IMR-90 (cell line): ENCODE results near the gene FOXC1. TPM values are rescaled to one million over a fixed set of nuclear protein-coding genes. Genes with fewer than 3 reads are reported as not detected.

Experiments
- ATAC-seq: fragments of 200-7000 bp; cut with Tn5 transposase; 2 replicates; pipeline ENCODE4 v1.9.1; 2020; ENCODE audit warnings: low read depth, mild to moderate bottlenecking, moderate library complexity
- BruUV-seq: library from RNA; stranded (reverse); fragments of 400-500 nt; replicated peaks from 2 replicates; lab custom pipeline; 2021; lab: Mats Ljungman, UMichigan
- CTCF ChIA-PET: fragments of 300-600 bp; formaldehyde crosslinking; extraction: SDS; loops from one replicate; lab custom pipeline; 2021; ENCODE audit warnings: antibody characterized with exemption; lab: Yijun Ruan, JAX
- POLR2A ChIA-PET: fragments of 300-600 bp; sonication (Branson Sonifier 250); formaldehyde crosslinking; loops from one replicate; lab custom pipeline; 2022; ENCODE audit warnings: antibody characterized with exemption; ENCODE audit not compliant: unreplicated experiment; lab: Charles Lee
- DNase-seq: peaks from one replicate; pipeline ENCODE4 v3.0.0; 2013
- H2AFZ ChIP-seq: replicated peaks from 2 replicates; pipeline ENCODE3; 2013; ENCODE audit warnings: low read length, mild to moderate bottlenecking; ENCODE audit not compliant: poor library complexity
- H2AK5ac ChIP-seq: 2 replicates; pipeline ENCODE4 v1.6.1; 2013; ENCODE audit warnings: low read depth, low read length, inconsistent platforms
- H2AK9ac ChIP-seq: replicated peaks from 2 replicates; pipeline ENCODE3; 2013; ENCODE audit warnings: mild to moderate bottlenecking, low read depth, low read length, moderate library complexity; ENCODE audit not compliant: poor library complexity
- H2BK120ac ChIP-seq: 2 replicates; pipeline ENCODE4 v1.6.1; 2013; ENCODE audit warnings: low read depth, low read length, inconsistent platforms
- H2BK15ac ChIP-seq: 3 replicates; pipeline ENCODE4 v1.6.1; 2013; ENCODE audit warnings: low read depth, low read length, inconsistent platforms
- H2BK20ac ChIP-seq: 2 replicates; pipeline ENCODE4 v1.6.1; 2013; ENCODE audit warnings: low read depth, mild to moderate bottlenecking, inconsistent platforms, low read length, moderate library complexity
- H2BK5ac ChIP-seq: 2 replicates; pipeline ENCODE4 v1.6.1; 2013; ENCODE audit warnings: mild to moderate bottlenecking, low read depth, low read length, inconsistent platforms; ENCODE audit not compliant: poor library complexity, severe bottlenecking
- H3K14ac ChIP-seq: replicated peaks from 2 replicates; pipeline ENCODE4 v1.6.1; 2013; ENCODE audit warnings: low read depth, low read length, inconsistent platforms
- H3K18ac ChIP-seq: 2 replicates; pipeline ENCODE4 v1.6.1; 2013; ENCODE audit warnings: low read depth, low read length, control low read depth
- H3K23ac ChIP-seq: 2 replicates; pipeline ENCODE4 v1.6.1; 2013; ENCODE audit warnings: low read depth, low read length, inconsistent platforms
- H3K27ac ChIP-seq: 2 replicates; pipeline ENCODE4 v1.5.1; 2013; ENCODE audit warnings: mild to moderate bottlenecking, control low read depth, low read length; ENCODE audit not compliant: insufficient read depth
- H3K27me3 ChIP-seq: 2 replicates; pipeline ENCODE4 v1.6.1; 2013; ENCODE audit warnings: low read length; ENCODE audit not compliant: control insufficient read depth, insufficient read depth
- H3K36me3 ChIP-seq: 2 replicates; pipeline ENCODE4 v1.6.1; 2013; ENCODE audit warnings: low read length, mixed read lengths; ENCODE audit not compliant: control insufficient read depth, insufficient read depth
- H3K4ac ChIP-seq: 2 replicates; pipeline ENCODE4 v1.6.1; 2013; ENCODE audit warnings: low read depth, low read length, inconsistent platforms
- H3K4me1 ChIP-seq: 2 replicates; pipeline ENCODE4 v1.6.1; 2013; ENCODE audit warnings: low read length, mixed read lengths; ENCODE audit not compliant: control insufficient read depth, insufficient read depth
- H3K4me2 ChIP-seq: 2 replicates; pipeline ENCODE4 v1.6.1; 2013; ENCODE audit warnings: low read depth, mild to moderate bottlenecking, control low read depth, low read length, moderate library complexity
- H3K4me3 ChIP-seq: 2 replicates; pipeline ENCODE4 v1.5.1; 2013; ENCODE audit warnings: low read depth, mild to moderate bottlenecking, control low read depth, low read length, moderate library complexity; ENCODE audit not compliant: insufficient read depth
- H3K56ac ChIP-seq: 2 replicates; pipeline ENCODE4 v1.6.1; 2013; ENCODE audit warnings: low read length, inconsistent platforms; ENCODE audit not compliant: insufficient read depth; ENCODE audit errors: extremely low read depth
- H3K79me1 ChIP-seq, 2 experiments: 2 replicates each; pipeline ENCODE4 v1.6.1; 2013; ENCODE audit warnings: low read length in 2 of 2, inconsistent platforms in 1 of 2, low read depth in 1 of 2
- H3K9ac ChIP-seq: 2 replicates; pipeline ENCODE4 v1.6.1; 2013; ENCODE audit warnings: low read depth, low read length, control low read depth
- H3K9me1 ChIP-seq: 2 replicates; pipeline ENCODE4 v1.6.1; 2013; ENCODE audit warnings: low read length, inconsistent platforms; ENCODE audit not compliant: insufficient read depth
- H3K9me3 ChIP-seq: 2 replicates; pipeline ENCODE4 v1.6.1; 2013; ENCODE audit warnings: low read length; ENCODE audit not compliant: control insufficient read depth, insufficient read depth
- H4K20me1 ChIP-seq: 2 replicates; pipeline ENCODE4 v1.6.1; 2013; ENCODE audit warnings: low read length, inconsistent platforms; ENCODE audit not compliant: insufficient read depth
- H4K5ac ChIP-seq: 2 replicates; pipeline ENCODE4 v1.6.1; 2013; ENCODE audit warnings: mild to moderate bottlenecking, low read depth, low read length, control low read depth
- H4K8ac ChIP-seq, 2 experiments: 2 replicates each; pipeline ENCODE4 v1.6.1; 2013; ENCODE audit warnings: low read depth in 2 of 2, low read length in 2 of 2, control low read depth in 1 of 2, inconsistent platforms in 1 of 2
- H4K91ac ChIP-seq: 2 replicates; pipeline ENCODE4 v1.6.1; 2013; ENCODE audit warnings: low read depth, low read length, inconsistent platforms; ENCODE audit not compliant: insufficient read depth
- BHLHE40 ChIP-seq: fragments of 150-350 bp; IDR thresholded peaks from 2 replicates; pipeline ENCODE4 v1.6.1; 2016; ENCODE audit warnings: mild to moderate bottlenecking, low read depth, low read length
- CEBPB ChIP-seq: IDR thresholded peaks from 2 replicates; pipeline ENCODE4 v1.6.1; 2012; ENCODE audit warnings: low read depth, low read length, improper control_type of control experiment
- MXI1 ChIP-seq: IDR thresholded peaks from 2 replicates; pipeline ENCODE4 v1.6.1; 2012; ENCODE audit warnings: low read depth, mild to moderate bottlenecking, low read length, moderate library complexity, borderline replicate concordance
- WGBS, 2 experiments: methylation state at CpG; one replicate each; pipeline versions ENCODE4 v1.1.5 to v1.1.7; 2013; ENCODE audit warnings: missing lambda C conversion rate in 2 of 2; ENCODE audit not compliant: insufficient read length in 1 of 2; ENCODE audit errors: extremely low coverage in 2 of 2; 5-methylcytosine and 5-hydroxymethylcytosine counted together
- dilution Hi-C: fragments of 300-500 bp; cut with HindIII; formaldehyde crosslinking; loops from one replicate; pipeline ENCODE4 v1.14.3; 2018; ENCODE audit warnings: low sequenced_read_pairs; ENCODE audit not compliant: unreplicated experiment
- in situ Hi-C: fragments of 300-500 bp; cut with MboI; formaldehyde crosslinking; loops from 3 replicates; pipeline ENCODE4 v1.14.3; 2019; ENCODE audit warnings: low sequenced_read_pairs, inconsistent platforms, mixed read lengths
- intact Hi-C: fragments of 100-400 bp; cut with micrococcal nuclease; formaldehyde crosslinking; loops from 2 replicates; pipeline ENCODE4 v1.10.0; 2022
- polyA plus RNA-seq, 3 experiments: library from polyadenylated mRNA; depleted of rRNA; stranded (reverse); fragments of >200 nt; gene quantifications; 2 replicates each; pipeline ENCODE4 v1.2.3, GENCODE V29; 2012; ENCODE audit warnings: low replicate concordance in 1 of 3
- total RNA-seq: library from RNA; depleted of rRNA; stranded (reverse); fragments of >200 nt; gene quantifications from 2 replicates; pipeline ENCODE4 v1.2.3, GENCODE V29; 2012
- TF ChIP-seq, protein P1 (sequence below): fragments of 150-350 bp; IDR thresholded peaks from 2 replicates; pipeline ENCODE4 v1.6.1; 2017; ENCODE audit warnings: mild to moderate bottlenecking, antibody characterized with exemption, low read length, low read depth

FOXC1 gene
- total and polyA plus RNA-seq, 2 of the 4 experiments (the other 2 are of a cell fraction): 1.3 to 4.0 TPM

DNA sequence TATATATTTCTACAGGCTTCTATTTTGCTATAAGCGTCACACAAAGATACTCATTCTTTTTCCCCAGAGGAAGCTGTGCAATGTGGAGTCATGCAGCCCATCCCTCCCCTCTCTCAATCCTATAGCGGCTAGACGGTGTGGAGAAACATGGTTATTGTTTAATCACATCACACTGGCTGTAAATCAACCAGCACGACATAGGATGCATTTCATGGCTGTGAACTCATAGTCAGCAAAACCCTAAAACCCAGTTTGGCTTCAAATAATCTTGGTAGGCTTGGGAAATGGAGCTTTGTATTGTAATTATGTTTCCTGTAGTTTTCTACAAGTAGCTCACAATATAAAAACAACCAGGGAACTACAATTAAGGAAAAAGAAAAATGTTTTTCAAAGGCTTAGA is 16.8 kb downstream of the FOXC1 start:
- H3K4me1 ChIP-seq: peaks cover 20% of the 10 kb centered on the region
- POLR2A ChIA-PET: no interaction called here
- peak overlapping the region; percentile 18; the same call in 1 of the 2 replicates for H3K4me2 ChIP-seq
- H3K9me1 ChIP-seq: 0 out of 2 replicates have a peak, but pooled peaks cover 3% of the 10 kb centered on the region
- dilution Hi-C loops (no loop called here), intact Hi-C loops (no loop called here), in situ Hi-C loops (no loop called here)
- no peak overlapping the region for H3K14ac ChIP-seq
- DNase-seq (no peak), ATAC-seq (no peak)
- TF ChIP-seq MXI1 (no peak), BHLHE40 (no peak), CEBPB (no peak)
- TF ChIP-seq, protein P1, sequence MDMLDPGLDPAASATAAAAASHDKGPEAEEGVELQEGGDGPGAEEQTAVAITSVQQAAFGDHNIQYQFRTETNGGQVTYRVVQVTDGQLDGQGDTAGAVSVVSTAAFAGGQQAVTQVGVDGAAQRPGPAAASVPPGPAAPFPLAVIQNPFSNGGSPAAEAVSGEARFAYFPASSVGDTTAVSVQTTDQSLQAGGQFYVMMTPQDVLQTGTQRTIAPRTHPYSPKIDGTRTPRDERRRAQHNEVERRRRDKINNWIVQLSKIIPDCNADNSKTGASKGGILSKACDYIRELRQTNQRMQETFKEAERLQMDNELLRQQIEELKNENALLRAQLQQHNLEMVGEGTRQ: no peak
- no peak overlapping the region for H3K9ac ChIP-seq
- H3K4ac ChIP-seq: no peak overlapping the region
- no peak overlapping the region for H2AK5ac ChIP-seq
- no peak overlapping the region for H2BK120ac ChIP-seq
- BruUV-seq: no TSS peak
- H4K20me1 ChIP-seq: no peaks in the 10 kb centered on the region
- no peak overlapping the region for H4K91ac ChIP-seq
- no peak overlapping the region for H3K56ac ChIP-seq
- no peak overlapping the region for H2BK20ac ChIP-seq
- 0 out of 4 replicates have a peak, but pooled peaks cover 4 to 5% of the 10 kb centered on the region in 2 experiments for H3K79me1 ChIP-seq
- no peak overlapping the region for H2BK5ac ChIP-seq
- CTCF ChIA-PET: interaction anchor here (0.7 to 2.2 kb wide), 2 partner anchors 9 to 478 kb away, joined by 3 to 5 read pairs; no protein-coding TSS in a partner anchor
- H3K4me3 ChIP-seq: no peak overlapping the region
- no peak overlapping the region for H3K23ac ChIP-seq
- H2AFZ ChIP-seq: no peak overlapping the region
- H3K9me3 ChIP-seq: no peaks in the 10 kb centered on the region
- H2AK9ac ChIP-seq: no peak overlapping the region
- H2BK15ac ChIP-seq: no peak overlapping the region
- no peak overlapping the region for H4K5ac ChIP-seq
- H4K8ac ChIP-seq: no peak overlapping the region
- H3K27me3 ChIP-seq: peaks cover 2% of the 10 kb centered on the region
- no CpG with 5 or more reads among the region's 4 CpGs for WGBS, 2 experiments
- no peak overlapping the region for H3K27ac ChIP-seq
- peaks cover under 1% of the 10 kb centered on the region; the same call in 1 of the 2 replicates for H3K36me3 ChIP-seq
- no peak overlapping the region for H3K18ac ChIP-seq
